Stomach (tissue), 19 donors: ENCODE results near the gene ZNF641. TPM values are rescaled to one million over a fixed set of nuclear protein-coding genes. Genes with fewer than 3 reads are reported as not detected.

Experiments
- DNase-seq, 2 donors: peaks; one replicate each; pipeline versions ENCODE4 v3.0.0 to v3.0.0-alpha.2; 2013 to 2019
- H3K27ac ChIP-seq, 5 donors: fragments of 200-600 bp in 4 of 5; sonication (generic) in 4 of 5; one replicate each; pipeline ENCODE4 v1.5.1; 2013 to 2019; ENCODE audit warnings: mild to moderate bottlenecking in 1 of 5, moderate library complexity in 1 of 5
- H3K27me3 ChIP-seq, 3 donors: fragments of 200-600 bp; sonication (generic); one replicate each; pipeline ENCODE4 v1.5.1; 2017 to 2019; ENCODE audit warnings: mixed run types in 1 of 3
- H3K36me3 ChIP-seq, 4 donors: fragments of 200-600 bp; sonication (generic); 1 replicate in 3 of 4; 2 replicates in 1 of 4; pipeline ENCODE4 v1.5.1; 2016 to 2019
- H3K4me1 ChIP-seq, 4 donors: fragments of 200-600 bp; sonication (generic); one replicate each; pipeline ENCODE4 v1.5.1; 2016 to 2019
- H3K4me3 ChIP-seq, 4 donors: fragments of 200-600 bp; sonication (generic) in 3 of 4; one replicate each; pipeline ENCODE4 v1.5.1; 2016 to 2019; ENCODE audit warnings: mild to moderate bottlenecking in 1 of 4
- H3K9me3 ChIP-seq, 4 donors: fragments of 200-600 bp; sonication (generic); one replicate each; pipeline ENCODE4 v1.5.1; 2016 to 2019
- CTCF ChIP-seq, 7 experiments: fragments of 450-650 bp in 4 of 7; fragments of 200-600 bp in 3 of 7; sonication (generic) in 3 of 7; IDR thresholded peaks; one replicate each; pipeline ENCODE4 v1.5.1; 2016 to 2019; ENCODE audit warnings: antibody characterized with exemption in 7 of 7, control low read depth in 2 of 7, mild to moderate bottlenecking in 1 of 7
- EP300 ChIP-seq: sonication (generic); formaldehyde crosslinking; IDR thresholded peaks from one replicate; pipeline ENCODE4 v1.6.1; 2017; ENCODE audit warnings: antibody characterized with exemption
- POLR2A ChIP-seq, 4 donors: fragments of 450-650 bp; IDR thresholded peaks; one replicate each; pipeline ENCODE4 v1.6.1; 2016; ENCODE audit warnings: antibody characterized with exemption in 4 of 4, control low read depth in 2 of 4, mild to moderate bottlenecking in 1 of 4, moderate library complexity in 1 of 4
- POLR2AphosphoS5 ChIP-seq, 3 donors: sonication (generic); formaldehyde crosslinking; IDR thresholded peaks; one replicate each; pipeline ENCODE4 v1.6.1; 2016; ENCODE audit warnings: antibody characterized with exemption in 3 of 3
- WGBS, 5 donors: extraction: QIAGEN DNeasy Blood & Tissue Kit in 3 of 5; methylation state at CpG; one replicate each; pipeline versions ENCODE4 v1.1.5 to v1.1.7; 2013 to 2018; 5-methylcytosine and 5-hydroxymethylcytosine counted together
- intact Hi-C: fragments of 100-400 bp; cut with DNase I; formaldehyde crosslinking; loops from one replicate; pipeline ENCODE4 v1.15.1; 2023; ENCODE audit warnings: low total_unique reads
- long read RNA-seq, 10 donors: transcript quantifications; one replicate each; lab custom pipeline, GENCODE V29; 2026
- polyA plus RNA-seq, 3 donors: library from polyadenylated mRNA; stranded (reverse); fragments of 200-250 nt; gene quantifications; one replicate each; pipeline ENCODE4 v1.2.3, GENCODE V29; 2013
- total RNA-seq, 5 donors: library from RNA; depleted of rRNA; stranded (reverse); fragments of >200 nt; gene quantifications; one replicate each; pipeline versions ENCODE4 v1.1.0 to v1.2.3, GENCODE V29; 2014 to 2016
- donor health status: healthy with polysubstance abuse.
- donor health status: Bipolar disorder and iron deficiency.
- donor health status: healthy.

ZNF641 gene
- total RNA-seq (10 to 100 TPM in 3 of 5 donors, 1 to 10 TPM in 1, under 1 TPM in 1; 0.58 to 39.3 (median 12.6) TPM), polyA plus RNA-seq (1 to 10 TPM; 3.6 to 5.7 (median 4.9) TPM)
- long read RNA-seq, donor 1, partial matches to known transcripts: 0 of 4 reads
- long read RNA-seq, donor 1, other reads (novel, unspliced or antisense): 0 of 4 reads
- long read RNA-seq, donor 2, transcript ZNF641-205 (6 exons, 1,823 nt): major isoform, 5 of 6 reads
- long read RNA-seq, donor 2, partial matches to known transcripts: 0 of 6 reads
- long read RNA-seq, donor 2, other reads (novel, unspliced or antisense): 0 of 6 reads
- long read RNA-seq, donor 3, partial matches to known transcripts: 0 of 2 reads
- long read RNA-seq, donor 3, other reads (novel, unspliced or antisense): 0 of 2 reads
- long read RNA-seq, donor 4: 0 reads
- long read RNA-seq, donor 5, partial matches to known transcripts: 0 of 2 reads
- long read RNA-seq, donor 5, other reads (novel, unspliced or antisense): 0 of 2 reads
- long read RNA-seq, donor 6, partial matches to known transcripts: 0 of 1 reads
- long read RNA-seq, donor 6, other reads (novel, unspliced or antisense): 0 of 1 reads
- long read RNA-seq, donor 7, partial matches to known transcripts: 0 of 3 reads
- long read RNA-seq, donor 7, other reads (novel, unspliced or antisense): 0 of 3 reads
- long read RNA-seq, donor 8, partial matches to known transcripts: 0 of 4 reads
- long read RNA-seq, donor 8, other reads (novel, unspliced or antisense): 0 of 4 reads
- long read RNA-seq, donor 9, partial matches to known transcripts: 0 of 2 reads
- long read RNA-seq, donor 9, other reads (novel, unspliced or antisense): 0 of 2 reads
- long read RNA-seq, donor 10, partial matches to known transcripts: 0 of 3 reads
- long read RNA-seq, donor 10, other reads (novel, unspliced or antisense): 0 of 3 reads

- peaks cover 8 to 35% (median 24%) of the 10 kb centered on the region in 4 donors for H3K4me1 ChIP-seq
- H3K27ac ChIP-seq: peak within 1 kb of the TSS; percentile 90 to 97 (median 95)
- TF ChIP-seq POLR2AphosphoS5 (IDR thresholded peaks at IDR 0.05): peak in 2 of 3 donors; percentile 35 to 67
- TF ChIP-seq CTCF (IDR thresholded peaks at IDR 0.05): no peak
- WGBS, 5 donors: 0 to 1% (median 0%) methylated on average over 25 to 61 of the region's 61 CpGs
- intact Hi-C loops: no loop called here
- H3K27me3 ChIP-seq: no peaks in the 10 kb centered on the region
- H3K36me3 ChIP-seq: peaks cover 18 to 28% (median 27%) of the 10 kb centered on the region in 4 donors
- H3K4me3 ChIP-seq: peak within 1 kb of the TSS; percentile 64 to 85 (median 73)
- peak; percentile 88 to 96 for DNase-seq
- H3K9me3 ChIP-seq: no peaks in the 10 kb centered on the region
Measured at GRCh38 chr12:48350249-48351021, at the start of gene ZNF641. TSS of gene ZNF641 (minus strand) at chr12:48350919. CDS start at chr12:48348090, 2,829 bp downstream.

GRCh38 chr12:48390026-48390425, 39.3 kb upstream of the ZNF641 start:
- intact Hi-C loops: no loop called here
- Histone ChIP-seq H3K9me3 (no peaks in the 10 kb centered on the region), H3K27me3 (no peaks in the 10 kb centered on the region), H3K36me3 (no peaks in the 10 kb centered on the region), H3K4me1 (peaks cover 0 to 23% (median 11%) of the 10 kb centered on the region in 4 donors), H3K27ac (no peak overlapping the region), H3K4me3 (no peak overlapping the region)
- TF ChIP-seq POLR2AphosphoS5 (IDR thresholded peaks at IDR 0.05): no peak
- no peak for TF ChIP-seq CTCF (IDR thresholded peaks at IDR 0.05)
- TF ChIP-seq POLR2A (IDR thresholded peaks at IDR 0.05): no peak
- no peak for TF ChIP-seq EP300
- 38 to 60% (median 47%) methylated on average over 2 of the region's 2 CpGs for WGBS, 5 donors
- DNase-seq: no peak

DNA sequence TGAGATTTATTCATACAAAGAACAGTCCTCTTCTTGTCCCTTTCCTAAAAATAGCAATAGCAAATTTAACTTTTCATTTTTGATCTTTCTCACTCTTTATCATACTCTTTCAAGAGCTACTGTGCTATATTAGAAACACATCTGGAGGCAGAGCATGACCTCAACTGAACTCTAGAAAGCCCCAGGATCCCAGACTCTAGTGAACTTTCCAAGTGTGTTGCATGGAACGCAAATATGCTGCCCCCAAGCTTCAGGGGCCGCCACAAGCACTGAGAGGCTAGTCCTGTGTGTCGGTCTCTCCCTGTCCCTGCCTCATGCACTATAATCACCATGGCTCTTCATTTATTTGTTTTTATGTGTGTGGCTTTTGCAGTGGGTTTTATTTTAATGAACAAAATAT, 38.7 kb upstream of the ZNF641 start:
- no peak overlapping the region for H3K4me3 ChIP-seq
- no peaks in the 10 kb centered on the region for H3K27me3 ChIP-seq
- TF ChIP-seq CTCF (IDR thresholded peaks at IDR 0.05): no peak
- 62 to 80% (median 68%) methylated on average over 3 of the region's 3 CpGs for WGBS, 5 donors
- H3K36me3 ChIP-seq: no peaks in the 10 kb centered on the region
- H3K9me3 ChIP-seq: no peaks in the 10 kb centered on the region
- intact Hi-C loops: no loop called here
- H3K4me1 ChIP-seq: peaks cover 0 to 23% (median 11%) of the 10 kb centered on the region in 4 donors
- no peak overlapping the region for H3K27ac ChIP-seq
- no peak for DNase-seq

GRCh38 chr12:48388938-48389337, 38.2 kb upstream of the ZNF641 start:
- no peak for TF ChIP-seq EP300
- no peak for TF ChIP-seq POLR2A (IDR thresholded peaks at IDR 0.05)
- no peak for TF ChIP-seq POLR2AphosphoS5 (IDR thresholded peaks at IDR 0.05)
- H3K36me3 ChIP-seq: no peaks in the 10 kb centered on the region
- WGBS, 5 donors: 76 to 87% (median 83%) methylated on average over 2 of the region's 2 CpGs
- no peak overlapping the region for H3K4me3 ChIP-seq
- no peak for DNase-seq
- peaks cover 0 to 23% (median 11%) of the 10 kb centered on the region in 4 donors for H3K4me1 ChIP-seq
- H3K27ac ChIP-seq: no peak overlapping the region
- H3K27me3 ChIP-seq: no peaks in the 10 kb centered on the region
- no peaks in the 10 kb centered on the region for H3K9me3 ChIP-seq
- intact Hi-C loops: no loop called here
